Hematopoietic multipotent progenitor cell (in vitro differentiated cells): ENCODE data around the gene GMDS. TPM values are rescaled to one million over a fixed set of nuclear protein-coding genes. Genes with fewer than 3 reads are reported as not detected.
A peak's percentile ranks its signal among the peaks of the same experiment; 100 is the strongest.

Experiments used
- DNase-seq, 3 donors: peaks; one replicate each; pipeline ENCODE4 v3.0.0-alpha.2; 2011 to 2015; ENCODE audit warnings: low read depth in 2 of 3, low spot score in 2 of 3
- total RNA-seq: library from RNA; depleted of rRNA; stranded (reverse); fragments of >200 nt; gene quantifications from one replicate; pipeline ENCODE4 v1.2.3, GENCODE V29; 2012

Gene GMDS
- total RNA-seq, 1 donor = 12.7 TPM

DNA sequence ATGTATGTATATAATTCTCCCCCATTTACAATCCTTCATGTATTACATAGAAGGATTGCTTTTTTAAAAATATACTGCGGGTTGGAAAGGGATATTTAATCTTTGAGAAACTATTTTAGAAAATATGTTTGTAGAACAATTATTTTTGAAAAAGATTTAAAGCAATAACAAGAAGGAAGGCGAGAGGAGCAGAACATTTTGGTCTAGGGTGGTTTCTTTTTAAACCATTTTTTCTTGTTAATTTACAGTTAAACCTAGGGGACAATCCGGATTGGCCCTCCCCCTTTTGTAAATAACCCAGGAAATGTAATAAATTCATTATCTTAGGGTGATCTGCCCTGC lies 632.1 kb downstream of the GMDS start:
- DNase-seq = no peak

- no peak for DNase-seq
Observed at GRCh38 chr6:1612974-1613306, 632.5 kb downstream of the GMDS start.

DNA sequence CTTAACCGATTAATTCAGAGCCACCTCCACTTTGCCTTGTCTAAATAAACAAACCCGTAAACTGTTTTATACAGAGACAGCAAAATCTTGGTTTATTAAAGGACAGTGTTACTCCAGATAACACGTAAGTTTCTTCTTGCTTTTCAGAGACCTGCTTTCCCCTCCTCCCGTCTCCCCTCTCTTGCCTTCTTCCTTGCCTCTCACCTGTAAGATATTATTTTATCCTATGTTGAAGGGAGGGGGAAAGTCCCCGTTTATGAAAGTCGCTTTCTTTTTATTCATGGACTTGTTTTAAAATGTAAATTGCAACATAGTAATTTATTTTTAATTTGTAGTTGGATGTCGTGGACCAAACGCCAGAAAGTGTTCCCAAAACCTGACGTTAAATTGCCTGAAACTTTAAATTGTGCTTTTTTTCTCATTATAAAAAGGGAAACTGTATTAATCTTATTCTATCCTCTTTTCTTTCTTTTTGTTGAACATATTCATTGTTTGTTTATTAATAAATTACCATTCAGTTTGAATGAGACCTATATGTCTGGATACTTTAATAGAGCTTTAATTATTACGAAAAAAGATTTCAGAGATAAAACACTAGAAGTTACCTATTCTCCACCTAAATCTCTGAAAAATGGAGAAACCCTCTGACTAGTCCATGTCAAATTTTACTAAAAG lies 633.0 kb downstream of the GMDS start:
- peak in 1 of 3 donors; percentile 51 for DNase-seq

GRCh38 chr6:1611572-1612298 lies 633.7 kb downstream of the GMDS start:
- DNase-seq = no peak

DNA sequence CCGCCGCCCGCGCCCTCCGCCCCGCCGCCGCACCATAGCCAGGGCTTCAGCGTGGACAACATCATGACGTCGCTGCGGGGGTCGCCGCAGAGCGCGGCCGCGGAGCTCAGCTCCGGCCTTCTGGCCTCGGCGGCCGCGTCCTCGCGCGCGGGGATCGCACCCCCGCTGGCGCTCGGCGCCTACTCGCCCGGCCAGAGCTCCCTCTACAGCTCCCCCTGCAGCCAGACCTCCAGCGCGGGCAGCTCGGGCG lies 634.2 kb downstream of the GMDS start:
- DNase-seq = no peak

- peak in 1 of 3 donors; percentile 50 for DNase-seq
Observed at GRCh38 chr6:1610497-1611321, 634.7 kb downstream of the GMDS start.

DNA sequence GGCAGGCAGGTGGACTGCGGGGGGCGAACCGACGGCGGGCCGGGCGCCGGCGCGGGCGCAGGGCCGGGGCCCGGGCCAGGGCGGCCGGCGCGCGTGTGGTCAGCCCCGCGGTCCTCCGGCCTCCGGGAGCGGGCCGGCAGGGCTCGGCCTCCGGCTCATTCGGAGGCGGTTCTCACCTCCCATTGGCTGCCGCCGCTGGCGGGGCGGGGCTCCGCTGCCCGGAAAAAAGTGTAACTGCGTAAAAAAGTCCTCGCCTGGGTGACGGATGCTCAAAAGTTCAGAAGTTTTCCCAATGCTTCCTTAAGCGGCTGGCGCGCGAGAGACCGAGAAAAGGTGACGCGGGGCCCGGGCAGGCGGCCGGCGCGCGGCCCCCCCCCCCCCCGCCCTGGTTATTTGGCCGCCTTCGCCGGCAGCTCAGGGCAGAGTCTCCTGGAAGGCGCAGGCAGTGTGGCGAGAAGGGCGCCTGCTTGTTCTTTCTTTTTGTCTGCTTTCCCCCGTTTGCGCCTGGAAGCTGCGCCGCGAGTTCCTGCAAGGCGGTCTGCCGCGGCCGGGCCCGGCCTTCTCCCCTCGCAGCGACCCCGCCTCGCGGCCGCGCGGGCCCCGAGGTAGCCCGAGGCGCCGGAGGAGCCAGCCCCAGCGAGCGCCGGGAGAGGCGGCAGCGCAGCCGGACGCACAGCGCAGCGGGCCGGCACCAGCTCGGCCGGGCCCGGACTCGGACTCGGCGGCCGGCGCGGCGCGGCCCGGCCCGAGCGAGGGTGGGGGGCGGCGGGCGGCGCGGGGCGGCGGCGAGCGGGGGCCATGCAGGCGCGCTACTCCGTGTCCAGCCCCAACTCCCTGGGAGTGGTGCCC lies 635.5 kb downstream of the GMDS start, which contains the start of gene FOXC1:
Gene FOXC1, plus strand, starts transcription at position 268 of the 849 bp plus-strand sequence. Its CDS starts 531 bp downstream, at position 799.
- DNase-seq = no peak

DNA sequence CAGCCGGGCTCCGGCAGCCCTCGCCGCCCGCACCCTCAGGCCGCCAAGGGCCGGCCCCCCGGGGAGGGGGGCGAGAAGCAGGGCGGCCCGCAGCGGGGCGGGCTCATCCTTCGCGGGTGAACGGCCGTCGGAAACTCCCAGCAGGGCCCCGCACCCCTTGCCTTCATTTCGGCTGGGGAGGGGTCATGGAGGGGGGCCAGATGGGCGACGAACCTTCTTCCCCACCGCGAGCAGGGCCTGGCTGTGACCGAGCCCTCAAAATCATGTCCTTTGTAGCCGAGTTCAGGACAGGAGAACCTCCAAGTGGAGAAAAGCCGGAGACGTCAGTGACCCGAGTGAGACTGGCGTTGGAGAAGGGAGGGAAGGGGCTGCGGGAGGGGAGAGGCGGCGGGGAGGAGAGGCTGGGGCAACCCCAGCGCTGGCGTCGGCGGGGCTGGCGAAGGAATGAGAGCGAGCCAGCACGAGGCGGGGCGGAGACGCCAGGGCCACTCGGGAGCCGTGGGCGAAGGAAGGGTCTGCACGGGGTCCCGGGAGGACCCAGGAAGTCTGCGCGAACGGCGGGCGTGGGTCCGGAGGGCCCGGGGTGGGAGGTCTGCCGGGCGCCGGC lies 636.3 kb downstream of the GMDS start:
- no peak for DNase-seq

DNA sequence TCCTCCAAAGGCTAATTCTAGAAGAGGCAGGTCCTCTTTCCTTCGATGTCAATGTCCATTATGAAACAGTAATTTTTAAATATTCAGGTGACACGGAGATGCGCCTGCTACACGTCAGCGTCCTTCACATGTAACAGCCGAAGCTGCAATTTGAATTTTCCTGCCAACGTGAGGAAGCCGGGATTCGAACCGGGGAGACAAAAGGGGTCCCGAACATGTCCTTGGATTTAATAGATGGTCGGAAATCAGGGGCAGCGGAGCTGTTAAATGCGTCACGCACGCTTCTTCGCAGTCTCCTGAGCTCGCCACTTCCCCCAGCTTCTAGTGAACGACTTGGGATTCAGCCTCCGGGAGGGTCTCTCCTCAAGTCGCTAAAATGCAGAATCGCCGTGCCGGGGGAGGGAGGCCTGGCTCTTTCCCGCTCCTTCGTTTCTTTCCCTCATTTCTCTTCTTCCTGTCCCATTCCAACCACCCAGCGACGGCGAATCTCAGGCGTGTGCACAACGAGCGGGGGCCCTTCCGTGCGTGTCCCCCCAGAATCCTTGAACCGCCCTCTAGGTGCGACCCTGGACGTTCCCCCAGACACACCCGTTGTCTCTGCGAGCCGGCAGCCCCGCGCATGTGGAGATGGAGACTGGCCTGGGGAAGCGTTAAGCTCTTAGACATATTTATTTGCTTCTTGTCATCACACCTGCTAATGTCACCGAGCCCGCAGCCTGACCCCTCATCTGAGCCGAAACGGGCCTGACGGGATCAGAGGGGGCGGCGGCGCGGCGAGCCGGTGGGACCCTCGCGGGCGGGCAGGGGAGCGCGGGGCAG lies 637.0 kb downstream of the GMDS start:
- no peak for DNase-seq

- DNase-seq = no peak
Observed at GRCh38 chr6:1607516-1608221, 637.7 kb downstream of the GMDS start.

GRCh38 chr6:1606780-1607515 lies 638.5 kb downstream of the GMDS start:
- DNase-seq = no peak

DNA sequence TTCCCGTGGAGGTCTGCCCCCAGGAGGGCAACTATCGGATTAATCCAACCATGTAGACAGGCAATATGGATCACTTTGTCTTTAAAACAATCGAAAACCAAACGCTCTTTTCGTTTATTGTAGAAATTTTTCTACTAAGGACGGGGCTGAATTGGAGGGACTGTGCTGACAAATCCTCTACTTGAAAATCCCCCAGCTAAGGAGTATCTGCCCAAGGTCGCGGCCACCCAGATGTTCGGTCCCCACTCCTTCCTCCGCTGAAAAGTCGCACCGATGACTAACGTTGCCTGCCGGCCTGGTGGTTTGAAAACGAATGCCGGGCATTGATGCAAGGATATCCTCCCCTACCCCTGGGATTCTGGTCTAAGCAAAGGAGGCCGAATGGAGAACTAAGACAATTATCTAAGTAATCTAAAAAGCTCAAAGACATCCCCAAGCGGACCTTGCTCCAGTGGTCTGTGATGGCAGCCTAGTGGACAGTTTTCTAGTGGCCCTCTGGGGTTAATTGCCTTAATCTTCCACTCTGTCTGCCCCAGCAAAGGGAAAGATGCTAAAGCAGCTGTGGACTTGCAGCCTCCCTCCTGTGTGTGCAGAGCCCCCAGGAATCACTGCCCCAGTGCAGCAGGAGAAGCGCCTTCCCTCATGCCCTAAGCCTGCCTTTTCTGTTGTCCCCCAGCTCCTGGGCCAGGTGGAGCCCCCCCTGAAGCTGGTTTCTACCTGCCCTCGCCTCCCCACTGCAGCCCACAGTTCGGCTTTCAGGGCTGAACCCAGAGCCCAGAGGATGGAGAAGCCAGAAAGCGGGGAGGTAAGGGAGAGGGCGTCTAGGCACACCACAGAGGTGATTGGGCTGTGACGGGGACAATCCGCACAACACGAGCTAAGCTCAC lies 639.3 kb downstream of the GMDS start:
- no peak for DNase-seq

GRCh38 chr6:1605004-1605892 lies 640.2 kb downstream of the GMDS start:
- DNase-seq = no peak

DNA sequence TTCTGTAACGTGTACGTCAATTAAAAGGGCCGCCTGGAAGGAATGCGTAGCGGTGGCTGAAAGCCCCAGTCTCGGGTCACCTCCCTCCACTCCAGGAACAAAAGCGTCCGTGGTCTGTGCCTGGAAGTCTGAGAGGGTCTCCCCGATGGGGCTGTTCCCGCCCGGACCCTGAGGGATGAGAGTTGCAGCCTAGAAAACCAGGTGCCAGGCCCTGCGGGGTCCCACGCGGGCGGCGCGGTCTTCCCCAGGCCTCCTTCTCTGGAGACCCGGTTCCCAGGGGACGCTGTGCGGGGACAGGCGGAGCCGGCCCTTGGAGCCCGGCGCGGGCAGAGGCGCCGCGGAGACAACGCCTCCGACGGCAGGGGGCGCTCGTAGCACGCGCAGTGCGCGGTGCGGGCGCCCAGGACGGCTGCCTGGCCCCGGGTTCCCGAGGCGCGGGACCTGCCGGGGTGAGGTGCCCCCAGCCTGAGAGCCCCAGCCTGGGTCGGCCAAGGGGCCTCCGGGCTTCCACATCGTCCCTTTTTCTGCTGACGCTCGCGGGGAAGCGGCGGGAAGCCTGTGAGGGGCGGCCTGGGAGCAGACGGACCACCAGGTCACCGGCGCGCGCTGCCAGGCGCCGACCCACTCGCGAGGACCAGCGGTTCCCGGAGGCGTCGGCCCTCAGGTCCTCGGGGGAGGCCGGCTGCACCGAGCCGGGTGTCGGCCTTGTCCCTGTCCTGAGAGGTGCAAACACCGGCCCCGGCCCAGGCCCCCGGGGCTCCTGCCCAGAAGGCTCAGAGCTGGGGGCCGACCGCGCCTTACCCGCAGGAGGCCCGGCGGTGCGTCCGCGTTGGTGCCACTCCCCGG lies 641.0 kb downstream of the GMDS start:
- peak; percentile 62 to 71 (median 66) for DNase-seq

DNA sequence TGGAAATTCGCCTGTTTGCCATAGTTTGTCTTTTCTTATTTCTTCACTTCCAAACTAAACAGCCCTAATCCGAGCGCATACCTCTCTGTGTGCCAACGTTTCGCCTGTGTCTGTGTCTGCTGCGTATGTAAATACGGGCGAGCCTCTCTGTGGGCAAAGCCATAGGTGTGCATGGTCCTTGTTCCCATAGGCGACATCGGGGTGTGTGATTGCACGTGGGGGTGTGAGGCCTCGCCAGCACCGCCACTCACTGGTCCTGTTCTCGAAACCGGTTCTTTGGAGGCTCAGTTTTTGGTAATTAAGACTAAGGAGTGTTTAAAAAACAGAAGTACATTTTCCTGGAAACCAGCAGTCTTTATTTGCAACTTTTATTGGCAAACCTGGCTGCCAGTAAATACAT lies 641.7 kb downstream of the GMDS start:
- DNase-seq = no peak
